Tibial nerve (tissue), 4 donors: ENCODE measurements around the gene OCA2. TPM values are rescaled to one million over a fixed set of nuclear protein-coding genes. Genes with fewer than 3 reads are reported as not detected.

Experiments
- DNase-seq, 2 donors: peaks; one replicate each; pipeline ENCODE4 v3.0.0-alpha.2; 2019; ENCODE audit warnings: low spot score in 2 of 2
- H3K27ac ChIP-seq, 4 donors: fragments of 200-600 bp; sonication (generic) in 3 of 4; one replicate each; pipeline ENCODE4 v1.5.1; 2017 to 2019; ENCODE audit warnings: mild to moderate bottlenecking in 1 of 4
- H3K27me3 ChIP-seq, 2 donors: fragments of 200-600 bp; sonication (generic) in 1 of 2; one replicate each; pipeline versions ENCODE4 v1.5.1 to v1.6.0; 2017 to 2019
- H3K36me3 ChIP-seq, 3 donors: fragments of 200-600 bp; sonication (generic); one replicate each; pipeline ENCODE4 v1.5.1; 2018 to 2019
- H3K4me1 ChIP-seq, 4 donors: fragments of 200-600 bp; sonication (generic) in 3 of 4; one replicate each; pipeline ENCODE4 v1.5.1; 2017 to 2019
- H3K4me3 ChIP-seq, 4 donors: fragments of 200-600 bp; sonication (generic) in 3 of 4; one replicate each; pipeline ENCODE4 v1.5.1; 2017 to 2019; ENCODE audit warnings: mild to moderate bottlenecking in 1 of 4, moderate library complexity in 1 of 4
- H3K9me3 ChIP-seq, 4 donors: fragments of 200-600 bp; sonication (generic) in 3 of 4; one replicate each; pipeline ENCODE4 v1.5.1; 2017 to 2019
- EP300 ChIP-seq, 2 donors: sonication (generic); formaldehyde crosslinking; IDR thresholded peaks; one replicate each; pipeline ENCODE4 v1.6.1; 2017; ENCODE audit warnings: antibody characterized with exemption in 2 of 2, mild to moderate bottlenecking in 1 of 2
- POLR2A ChIP-seq, 2 donors: fragments of 450-650 bp; IDR thresholded peaks; one replicate each; pipeline ENCODE4 v1.6.1; 2017; ENCODE audit warnings: antibody characterized with exemption in 2 of 2, mild to moderate bottlenecking in 2 of 2, moderate library complexity in 2 of 2
- WGBS, 2 donors: methylation state at CpG; one replicate each; pipeline ENCODE4 v1.1.5; 2018; 5-methylcytosine and 5-hydroxymethylcytosine counted together
- total RNA-seq, 4 donors: library from RNA; depleted of rRNA; stranded (reverse); fragments of >200 nt; gene quantifications; one replicate each; pipeline ENCODE4 v1.1.0, GENCODE V29; 2016
- TF ChIP-seq, protein P1 (sequence below), 5 experiments: fragments of 200-600 bp in 3 of 5; fragments of 450-650 bp in 2 of 5; sonication (generic) in 3 of 5; IDR thresholded peaks; one replicate each; pipeline ENCODE4 v1.5.1; 2016 to 2019; ENCODE audit warnings: antibody characterized with exemption in 5 of 5, mild to moderate bottlenecking in 3 of 5, moderate library complexity in 2 of 5

The OCA2 gene
- total RNA-seq, 4 donors from 2014 or later: 2.7 to 19.7 (median 6.5) TPM; not detected in 1

DNA sequence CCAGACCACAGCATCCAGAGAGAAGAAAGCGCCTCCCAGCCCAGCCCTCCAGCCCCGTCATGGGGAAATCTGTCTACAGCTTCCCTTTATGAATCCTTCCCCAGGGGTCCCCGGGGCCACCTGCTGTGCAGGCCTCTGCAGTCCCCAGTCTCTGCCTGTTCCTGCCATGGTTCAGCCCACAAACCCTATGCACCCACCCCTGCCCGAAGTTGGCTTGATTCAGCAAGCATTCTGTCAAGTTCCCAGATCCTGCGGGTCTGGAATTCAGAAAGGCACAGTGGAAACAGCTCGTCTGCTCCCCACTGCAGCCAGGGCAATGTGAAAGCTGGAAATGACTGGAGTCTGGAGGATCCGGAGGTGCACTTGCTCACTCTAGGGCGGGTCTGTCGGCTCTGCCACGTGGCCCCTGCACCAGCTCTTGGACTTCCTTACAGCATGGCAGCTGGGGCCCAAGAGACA, 2.9 kb upstream of the OCA2 start:
- H3K4me1 ChIP-seq: peaks cover 0 to 37% (median 17%) of the 10 kb centered on the region in 4 donors
- no peak for DNase-seq
- no peaks in the 10 kb centered on the region for H3K9me3 ChIP-seq
- H3K27ac ChIP-seq: no peak overlapping the region
- 86 to 89% methylated on average over 10 of the region's 10 CpGs for WGBS, 2 donors
- TF ChIP-seq POLR2A (IDR thresholded peaks at IDR 0.05) (no peak), EP300 (IDR thresholded peaks at IDR 0.05) (no peak)
- TF ChIP-seq, protein P1, sequence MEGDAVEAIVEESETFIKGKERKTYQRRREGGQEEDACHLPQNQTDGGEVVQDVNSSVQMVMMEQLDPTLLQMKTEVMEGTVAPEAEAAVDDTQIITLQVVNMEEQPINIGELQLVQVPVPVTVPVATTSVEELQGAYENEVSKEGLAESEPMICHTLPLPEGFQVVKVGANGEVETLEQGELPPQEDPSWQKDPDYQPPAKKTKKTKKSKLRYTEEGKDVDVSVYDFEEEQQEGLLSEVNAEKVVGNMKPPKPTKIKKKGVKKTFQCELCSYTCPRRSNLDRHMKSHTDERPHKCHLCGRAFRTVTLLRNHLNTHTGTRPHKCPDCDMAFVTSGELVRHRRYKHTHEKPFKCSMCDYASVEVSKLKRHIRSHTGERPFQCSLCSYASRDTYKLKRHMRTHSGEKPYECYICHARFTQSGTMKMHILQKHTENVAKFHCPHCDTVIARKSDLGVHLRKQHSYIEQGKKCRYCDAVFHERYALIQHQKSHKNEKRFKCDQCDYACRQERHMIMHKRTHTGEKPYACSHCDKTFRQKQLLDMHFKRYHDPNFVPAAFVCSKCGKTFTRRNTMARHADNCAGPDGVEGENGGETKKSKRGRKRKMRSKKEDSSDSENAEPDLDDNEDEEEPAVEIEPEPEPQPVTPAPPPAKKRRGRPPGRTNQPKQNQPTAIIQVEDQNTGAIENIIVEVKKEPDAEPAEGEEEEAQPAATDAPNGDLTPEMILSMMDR (IDR thresholded peaks at IDR 0.05): no peak
- peaks cover 0 to 49% of the 10 kb centered on the region in 2 donors for H3K27me3 ChIP-seq
- H3K4me3 ChIP-seq: no peak overlapping the region
- no peaks in the 10 kb centered on the region for H3K36me3 ChIP-seq

DNA sequence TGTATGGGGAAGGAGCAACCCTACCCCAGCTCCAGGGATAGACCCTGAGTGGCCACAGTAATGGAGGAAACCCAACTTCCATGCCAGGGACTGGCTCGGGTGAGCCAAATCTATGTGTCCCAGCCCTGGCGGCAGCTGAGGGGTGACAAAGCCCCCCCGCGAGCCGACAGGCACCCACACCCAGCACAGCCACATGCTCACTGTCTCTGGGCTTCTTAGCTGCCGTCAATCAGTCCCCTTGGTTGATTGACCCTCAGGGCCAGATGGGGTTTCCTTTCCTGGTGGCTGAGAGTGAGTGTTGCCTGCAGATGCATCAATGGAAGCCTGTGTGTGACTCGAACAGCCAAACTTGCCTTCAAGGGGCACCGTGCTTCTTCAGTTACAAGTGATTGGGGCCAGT, 2.1 kb upstream of the OCA2 start:
- 69 to 84% methylated on average over 6 to 8 of the region's 8 CpGs for WGBS, 2 donors
- peaks cover 0 to 50% of the 10 kb centered on the region in 2 donors for H3K27me3 ChIP-seq
- H3K27ac ChIP-seq: no peak overlapping the region
- no peaks in the 10 kb centered on the region for H3K36me3 ChIP-seq
- peaks cover 0 to 37% (median 18%) of the 10 kb centered on the region in 4 donors for H3K4me1 ChIP-seq
- no peak overlapping the region for H3K4me3 ChIP-seq
- no peaks in the 10 kb centered on the region for H3K9me3 ChIP-seq
- TF ChIP-seq, protein P1 (IDR thresholded peaks at IDR 0.05): no peak
- no peak for TF ChIP-seq POLR2A (IDR thresholded peaks at IDR 0.05)
- TF ChIP-seq EP300 (IDR thresholded peaks at IDR 0.05): no peak
- DNase-seq: no peak

DNA sequence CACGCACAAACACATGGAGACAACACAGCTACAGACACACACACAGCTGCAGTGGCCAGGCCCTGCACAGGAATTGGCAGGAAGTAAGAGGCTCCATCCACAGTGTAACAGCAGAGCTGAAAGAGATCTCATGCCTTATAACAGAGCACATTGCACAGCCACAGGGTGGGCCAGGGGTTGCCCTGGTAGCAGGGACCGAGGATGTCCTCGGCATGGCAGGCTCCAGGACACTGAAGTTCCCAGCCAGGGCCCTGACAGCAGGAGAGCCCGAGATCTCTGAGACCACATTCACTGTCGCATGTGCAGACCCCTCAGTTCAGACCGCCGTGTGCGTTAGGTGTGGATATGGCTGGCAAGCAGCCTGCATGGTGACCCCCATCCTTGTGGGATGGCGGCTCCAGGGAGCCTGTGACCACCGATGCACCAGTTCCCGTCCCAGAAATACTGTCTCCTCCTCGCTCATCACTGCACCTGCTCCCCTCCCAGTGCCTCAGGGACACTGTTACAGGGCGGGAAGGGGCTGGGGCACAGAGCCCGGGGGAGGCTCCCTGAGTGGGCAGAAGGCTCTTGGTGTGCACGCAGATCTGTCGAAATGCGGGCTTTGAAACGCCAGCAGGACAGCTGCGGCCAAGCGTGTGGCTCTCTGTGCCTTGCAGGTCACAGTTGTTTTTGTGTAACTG, 1.5 kb upstream of the OCA2 start:
- TF ChIP-seq, protein P1 (IDR thresholded peaks at IDR 0.05): no peak
- TF ChIP-seq POLR2A (IDR thresholded peaks at IDR 0.05) (no peak), EP300 (IDR thresholded peaks at IDR 0.05) (no peak)
- no peak overlapping the region for H3K4me3 ChIP-seq
- WGBS, 2 donors: 88 to 93% methylated on average over 9 to 20 of the region's 20 CpGs
- H3K4me1 ChIP-seq: peaks cover 0 to 41% (median 21%) of the 10 kb centered on the region in 4 donors
- peaks cover 0 to 55% of the 10 kb centered on the region in 2 donors for H3K27me3 ChIP-seq
- no peak for DNase-seq
- H3K36me3 ChIP-seq: no peaks in the 10 kb centered on the region
- no peak overlapping the region for H3K27ac ChIP-seq
- no peaks in the 10 kb centered on the region for H3K9me3 ChIP-seq

DNA sequence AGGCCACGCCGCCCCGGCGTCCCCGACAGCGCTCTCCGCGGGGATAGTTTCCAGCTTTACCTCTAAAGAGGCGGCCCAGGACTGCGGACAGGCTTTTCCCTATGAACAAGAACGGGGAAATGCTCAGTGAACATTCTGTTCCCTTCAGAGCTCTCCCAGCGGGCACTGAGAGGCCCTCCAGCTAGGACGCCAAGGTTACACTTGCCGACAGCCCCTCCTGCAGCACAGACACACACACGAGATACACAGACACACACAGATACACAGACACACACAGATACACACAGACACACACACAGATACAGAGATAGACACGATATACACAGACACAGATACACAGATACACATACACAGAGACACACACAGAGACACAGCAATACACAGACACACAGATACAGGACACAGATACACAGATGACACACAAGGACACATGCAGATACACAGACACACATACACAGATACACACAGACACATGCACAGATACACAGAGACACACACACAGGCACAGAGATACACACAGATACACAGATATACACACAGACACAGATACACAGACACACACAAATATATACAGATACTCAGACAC, 533 bp upstream of the OCA2 start:
- H3K27me3 ChIP-seq: peaks cover 0 to 65% of the 10 kb centered on the region in 2 donors
- peak overlapping the region in 2 of 4 donors; percentile 23 to 44 for H3K4me3 ChIP-seq
- H3K4me1 ChIP-seq: peaks cover 0 to 50% (median 26%) of the 10 kb centered on the region in 4 donors
- TF ChIP-seq, protein P1 (IDR thresholded peaks at IDR 0.05): no peak
- TF ChIP-seq EP300 (IDR thresholded peaks at IDR 0.05): no peak
- TF ChIP-seq POLR2A (IDR thresholded peaks at IDR 0.05): no peak
- peak overlapping the region in 1 of 4 donors; percentile 60 for H3K27ac ChIP-seq
- 26 to 27% methylated on average over 6 to 10 of the region's 16 CpGs for WGBS, 2 donors
- DNase-seq: no peak
- H3K36me3 ChIP-seq: no peaks in the 10 kb centered on the region
- no peaks in the 10 kb centered on the region for H3K9me3 ChIP-seq

DNA sequence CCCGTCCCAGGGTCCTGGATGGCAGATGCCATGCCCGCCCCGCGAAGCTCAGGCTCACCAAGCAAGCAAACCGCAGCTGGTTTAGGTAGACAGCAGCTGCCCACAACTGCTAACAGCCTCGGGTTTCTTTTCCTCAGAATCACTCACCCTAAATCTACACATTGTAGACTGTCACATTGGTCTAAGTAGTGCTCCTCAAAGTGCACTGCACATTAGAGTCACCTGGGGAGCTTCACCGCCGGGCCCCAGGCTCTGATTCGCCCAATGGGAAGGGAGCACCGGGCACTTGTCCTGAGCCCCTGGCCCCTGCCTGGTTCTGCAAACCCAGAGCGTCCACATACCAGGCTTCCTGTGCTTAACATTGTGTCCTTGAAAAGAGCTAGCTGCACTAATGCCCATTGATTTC, 752 bp downstream of the OCA2 start:
- H3K27me3 ChIP-seq: peaks cover 0 to 78% of the 10 kb centered on the region in 2 donors
- no peak overlapping the region for H3K27ac ChIP-seq
- 60 to 62% methylated on average over 11 of the region's 11 CpGs for WGBS, 2 donors
- H3K4me1 ChIP-seq: peaks cover 0 to 57% (median 29%) of the 10 kb centered on the region in 4 donors
- TF ChIP-seq EP300 (IDR thresholded peaks at IDR 0.05) (no peak), POLR2A (IDR thresholded peaks at IDR 0.05) (no peak)
- TF ChIP-seq, protein P1 (IDR thresholded peaks at IDR 0.05): no peak
- no peaks in the 10 kb centered on the region for H3K9me3 ChIP-seq
- DNase-seq: no peak
- no peaks in the 10 kb centered on the region for H3K36me3 ChIP-seq
- H3K4me3 ChIP-seq: no peak overlapping the region
